Cerebellar nuclear complex (tissue), 1 donor: ENCODE data around the gene RELA.
"Not testable (repeated sequence)": the region's sequence is repeated elsewhere in the genome, so short reads cannot be mapped to it uniquely, and the experiment has no call there.

Source experiments
- DNase-seq, 2 experiments: peaks; one replicate each; lab custom pipeline; 2025; lab: John Stamatoyannopoulos, UW

The RELA gene

DNA sequence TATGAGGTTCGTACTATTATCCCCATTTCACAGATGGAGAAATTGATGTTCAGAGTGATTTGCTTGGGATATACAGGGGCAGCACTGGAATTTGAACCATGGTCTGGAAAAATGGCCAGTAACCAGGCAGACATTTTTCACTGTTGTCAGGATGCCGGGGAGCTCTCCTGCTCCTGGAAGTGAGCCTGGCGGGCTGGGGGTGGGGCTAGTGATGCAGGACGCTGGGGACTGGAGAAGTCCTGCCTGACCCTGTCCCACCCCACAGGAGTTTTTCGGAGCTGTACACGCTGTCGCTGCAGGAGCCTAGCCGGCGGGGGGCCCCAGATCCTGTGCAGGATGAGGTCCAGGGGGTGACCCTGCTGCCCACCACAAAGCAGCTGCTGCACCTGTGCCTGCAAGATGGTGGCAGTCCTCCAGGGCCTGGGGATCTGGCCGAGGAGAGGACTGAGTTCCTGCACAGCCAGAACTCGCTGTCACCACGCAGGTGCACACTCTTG lies 13.7 kb downstream of the RELA start:
- DNase-seq = no peak

DNA sequence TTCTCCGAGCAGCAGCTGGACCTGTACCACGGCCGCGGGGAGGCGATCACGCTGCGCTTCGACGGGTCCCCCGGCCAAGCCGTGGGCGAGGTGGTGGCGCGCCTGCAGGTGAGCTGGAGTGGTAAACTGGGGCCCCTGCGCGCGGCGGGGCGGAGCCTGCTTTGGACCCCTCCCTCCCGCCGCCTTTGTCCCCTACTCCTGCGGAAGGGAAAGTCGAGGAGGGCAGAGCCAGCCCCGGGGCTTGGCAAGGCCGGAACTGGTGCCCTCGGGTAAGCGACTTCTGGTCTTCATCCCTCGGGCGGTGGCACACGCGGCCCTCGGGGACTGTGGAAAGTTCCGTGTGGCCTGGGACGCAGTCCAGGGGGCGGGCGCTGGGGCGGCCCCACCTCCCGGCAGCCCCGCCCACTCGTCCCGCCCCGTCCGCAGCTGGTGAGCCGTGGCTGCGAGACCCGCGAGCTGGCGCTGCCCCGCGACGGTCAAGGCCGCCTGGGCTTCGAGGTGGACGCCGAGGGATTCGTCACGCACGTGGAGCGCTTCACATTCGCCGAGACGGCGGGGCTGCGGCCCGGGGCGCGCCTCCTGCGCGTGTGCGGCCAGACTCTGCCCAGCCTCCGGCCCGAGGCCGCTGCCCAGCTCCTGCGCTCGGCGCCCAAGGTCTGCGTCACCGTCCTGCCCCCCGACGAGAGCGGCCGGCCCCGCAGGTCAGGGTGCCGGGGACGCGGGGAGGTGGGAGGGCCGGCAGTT lies 15.6 kb downstream of the RELA start:
- no peak for DNase-seq

DNA sequence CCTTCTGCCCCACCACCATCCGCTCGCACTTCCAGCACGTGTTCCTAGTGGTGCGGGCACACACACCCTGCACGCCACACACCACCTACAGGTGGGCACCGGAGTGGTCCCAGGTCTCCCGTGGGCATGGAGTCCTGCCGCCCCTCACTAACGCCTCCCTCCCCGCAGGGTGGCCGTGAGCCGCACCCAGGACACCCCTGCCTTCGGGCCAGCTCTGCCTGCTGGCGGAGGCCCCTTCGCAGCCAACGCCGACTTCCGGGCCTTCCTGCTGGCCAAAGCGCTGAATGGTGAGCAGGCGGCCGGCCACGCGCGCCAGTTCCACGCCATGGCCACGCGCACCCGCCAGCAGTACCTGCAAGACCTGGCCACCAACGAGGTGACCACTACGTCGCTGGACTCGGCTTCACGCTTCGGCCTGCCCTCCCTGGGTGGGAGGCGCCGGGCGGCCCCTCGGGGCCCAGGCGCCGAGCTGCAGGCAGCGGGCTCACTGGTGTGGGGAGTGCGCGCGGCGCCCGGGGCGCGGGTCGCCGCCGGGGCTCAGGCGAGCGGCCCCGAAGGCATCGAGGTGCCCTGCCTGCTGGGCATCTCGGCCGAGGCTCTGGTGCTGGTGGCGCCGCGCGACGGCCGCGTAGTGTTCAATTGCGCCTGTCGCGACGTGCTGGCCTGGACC lies 16.3 kb downstream of the RELA start:
- DNase-seq = no peak

DNA sequence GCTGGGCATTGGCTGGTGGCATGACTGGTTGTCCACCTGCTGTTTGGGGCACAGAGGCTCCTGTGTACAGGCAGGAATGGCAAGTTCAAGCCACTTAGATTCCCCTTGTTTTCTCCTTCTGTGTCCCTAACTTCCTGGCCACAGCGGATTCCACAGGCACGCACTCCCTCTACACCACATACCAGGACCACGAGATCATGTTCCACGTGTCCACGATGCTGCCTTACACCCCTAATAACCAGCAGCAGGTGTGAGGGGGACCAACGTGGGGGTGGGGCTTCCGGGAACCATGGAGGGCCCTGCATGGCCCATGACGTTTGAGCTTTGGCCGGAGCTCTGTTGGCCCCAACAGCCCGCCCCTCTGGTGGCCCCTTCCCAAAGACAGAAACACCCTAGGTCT lies 17.0 kb downstream of the RELA start:
- DNase-seq = no peak

DNA sequence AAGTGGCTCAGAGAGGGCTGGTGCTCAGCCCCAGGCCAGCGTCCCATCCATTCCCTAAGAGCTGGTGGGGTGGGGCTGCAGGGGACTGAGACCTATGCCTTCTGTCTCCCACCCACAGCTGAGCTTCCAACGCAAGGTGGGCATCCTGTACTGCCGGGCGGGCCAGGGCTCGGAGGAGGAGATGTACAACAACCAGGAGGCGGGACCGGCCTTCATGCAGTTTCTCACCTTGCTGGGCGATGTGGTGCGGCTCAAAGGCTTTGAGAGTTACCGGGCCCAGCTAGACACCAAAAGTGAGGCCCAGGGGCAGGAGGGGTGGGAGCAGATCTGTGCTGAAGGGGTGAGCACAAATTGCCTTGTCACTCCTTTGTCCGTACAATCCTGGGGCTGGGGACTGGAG lies 17.9 kb downstream of the RELA start:
- DNase-seq = no peak

DNA sequence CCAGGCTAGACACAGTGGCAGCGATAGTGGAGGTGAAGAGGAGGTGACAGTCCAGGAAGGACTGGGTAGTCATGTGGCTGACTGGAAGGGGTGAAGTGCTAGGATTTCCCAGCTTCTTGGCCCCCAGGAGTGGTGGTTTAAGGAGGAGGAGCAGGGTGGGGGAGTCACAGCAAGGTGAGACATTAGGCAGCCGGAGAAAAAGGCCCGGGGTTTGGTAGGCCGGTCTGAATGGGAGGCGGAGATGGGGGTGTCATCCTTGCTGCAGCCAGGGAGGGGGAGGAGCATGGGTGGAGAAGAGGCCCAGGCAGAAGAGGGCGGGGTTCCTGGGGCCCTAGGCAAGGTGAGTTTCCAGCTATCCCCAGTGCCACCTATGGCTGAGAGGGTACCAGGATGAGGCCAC lies 18.7 kb downstream of the RELA start:
- no peak for DNase-seq

DNA sequence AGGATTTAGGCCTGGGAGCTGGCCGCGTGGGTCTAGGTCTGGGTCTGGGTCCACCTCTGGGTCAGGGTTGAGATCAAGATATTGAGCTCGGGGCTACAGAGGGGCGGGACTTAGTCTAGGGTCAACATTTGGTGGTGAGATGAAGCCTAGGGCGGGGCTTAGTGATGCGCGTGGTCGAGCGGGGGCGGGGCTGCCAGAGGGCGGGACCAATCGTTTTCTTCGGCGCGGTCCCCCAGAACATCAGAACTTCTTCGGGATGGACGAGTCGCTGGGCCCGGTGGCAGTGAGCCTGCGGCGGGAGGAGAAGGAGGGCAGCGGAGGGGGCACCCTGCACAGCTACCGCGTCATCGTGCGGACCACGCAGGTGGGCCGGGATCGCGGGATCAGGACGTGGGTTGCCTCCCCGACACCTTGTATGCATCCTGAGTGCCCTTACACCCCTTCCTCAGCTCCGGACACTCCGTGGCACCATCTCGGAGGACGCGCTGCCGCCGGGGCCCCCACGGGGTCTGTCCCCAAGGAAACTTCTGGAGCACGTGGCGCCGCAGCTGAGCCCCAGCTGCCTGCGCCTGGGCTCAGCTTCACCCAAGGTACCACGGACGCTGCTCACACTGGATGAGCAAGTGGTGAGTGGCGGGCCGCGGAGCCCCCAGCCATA lies 20.6 kb downstream of the RELA start:
- DNase-seq = no peak

DNA sequence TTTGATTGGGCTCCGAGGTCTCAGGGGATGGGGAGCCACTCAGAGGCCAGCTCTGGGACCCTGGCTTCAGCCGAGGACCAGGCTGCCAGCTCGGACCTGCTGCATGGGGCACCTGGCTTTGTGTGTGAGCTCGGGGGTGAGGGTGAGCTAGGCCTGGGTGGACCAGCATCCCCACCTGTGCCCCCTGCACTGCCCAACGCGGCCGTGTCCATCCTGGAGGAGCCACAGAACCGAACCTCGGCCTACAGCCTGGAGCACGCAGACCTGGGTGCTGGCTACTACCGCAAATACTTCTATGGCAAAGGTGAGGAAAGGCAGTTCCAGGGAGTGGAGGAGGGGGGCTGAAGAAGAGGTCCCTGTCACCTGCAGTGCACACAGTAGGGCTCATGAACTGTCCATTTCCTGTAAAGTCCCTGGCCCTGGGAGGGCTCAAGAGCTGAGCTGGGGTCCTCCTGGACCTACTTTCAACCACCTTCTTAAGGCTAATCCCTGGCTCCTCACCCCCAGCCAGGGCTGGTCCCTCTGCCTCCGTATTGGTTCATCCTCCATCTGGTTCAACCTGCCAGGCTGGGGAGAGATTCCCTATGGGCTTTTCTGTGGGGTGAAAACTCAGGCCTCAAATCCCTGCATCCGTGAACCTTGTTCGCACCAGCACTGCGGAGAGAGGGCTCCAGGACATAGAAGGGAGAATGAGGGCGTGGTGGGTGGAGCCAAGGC lies 21.3 kb downstream of the RELA start:
- no peak for DNase-seq

DNA sequence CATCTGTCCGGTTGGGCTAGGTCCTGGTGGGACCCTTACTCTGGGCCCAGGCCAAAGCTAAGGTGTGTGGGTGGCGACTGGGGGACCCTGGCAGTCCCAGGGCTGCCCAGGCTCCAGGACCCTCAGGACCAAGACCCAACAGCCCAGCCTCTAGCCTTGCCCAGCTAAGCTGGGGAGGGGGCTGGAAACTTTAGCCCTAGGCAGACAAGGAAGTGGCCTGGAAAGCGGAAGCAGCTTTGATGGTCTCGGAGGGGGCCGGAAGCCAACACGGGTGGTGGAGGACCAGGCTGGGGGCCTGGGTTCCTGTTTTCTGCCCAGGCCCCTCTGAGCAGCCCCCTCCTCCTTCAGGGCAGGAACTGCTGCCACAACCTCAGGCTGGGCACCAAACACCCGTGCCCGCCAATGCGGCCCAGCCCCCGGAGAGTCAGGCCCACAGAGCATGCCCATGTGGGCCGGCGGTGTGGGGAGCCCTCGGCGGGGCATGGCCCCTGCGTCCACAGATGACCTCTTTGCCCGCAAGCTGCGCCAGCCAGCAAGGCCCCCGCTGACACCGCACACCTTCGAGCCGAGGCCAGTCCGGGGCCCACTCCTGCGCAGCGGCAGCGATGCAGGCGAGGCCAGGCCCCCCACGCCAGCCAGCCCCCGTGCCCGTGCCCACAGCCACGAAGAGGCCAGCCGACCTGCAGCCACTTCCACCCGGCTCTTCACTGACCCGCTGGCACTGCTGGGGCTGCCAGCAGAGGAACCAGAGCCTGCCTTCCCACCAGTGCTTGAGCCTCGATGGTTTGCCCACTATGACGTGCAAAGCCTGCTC lies 22.0 kb downstream of the RELA start:
- no peak for DNase-seq

DNA sequence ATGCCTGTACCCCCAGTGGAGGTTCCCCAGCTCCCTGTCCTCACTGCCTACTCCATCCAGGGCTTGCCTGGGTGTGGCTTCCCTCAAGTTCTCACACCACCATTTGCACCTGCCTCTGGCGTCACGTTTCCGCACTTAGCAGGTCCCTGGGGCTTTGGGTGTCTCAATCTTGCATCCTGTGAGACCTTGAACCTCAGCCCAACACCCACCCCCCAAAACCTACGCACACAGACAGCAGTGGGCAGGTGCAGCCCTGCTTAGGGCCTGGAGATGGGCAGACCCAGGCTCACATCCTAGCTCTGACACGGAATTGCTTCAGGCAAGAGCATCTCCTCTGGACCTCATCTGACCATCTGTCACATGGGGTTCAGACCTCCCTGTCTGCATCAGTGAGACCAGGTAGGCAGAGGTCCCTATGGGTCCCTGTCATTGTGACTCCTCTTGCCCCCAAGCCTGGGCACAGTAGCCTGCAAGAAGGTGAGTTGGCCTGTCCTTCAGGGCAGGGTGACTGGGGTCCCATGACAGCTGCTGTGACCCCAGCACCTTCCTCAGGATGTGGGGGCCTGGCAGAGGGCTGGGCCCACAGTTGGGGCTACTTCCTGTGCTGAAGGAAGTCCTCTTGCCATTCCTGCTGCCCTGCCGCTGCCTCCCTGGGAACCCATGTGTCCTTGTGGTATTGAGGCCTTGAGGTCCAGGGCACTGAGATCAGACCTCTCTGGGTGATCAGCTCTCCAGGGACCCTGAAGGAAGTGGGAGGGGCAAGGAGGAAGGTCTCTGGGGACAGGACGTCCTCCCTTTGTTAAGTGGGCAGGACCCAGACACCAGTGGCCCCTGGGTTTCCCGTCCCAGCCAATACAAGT lies 22.9 kb downstream of the RELA start:
- DNase-seq = no peak

DNA sequence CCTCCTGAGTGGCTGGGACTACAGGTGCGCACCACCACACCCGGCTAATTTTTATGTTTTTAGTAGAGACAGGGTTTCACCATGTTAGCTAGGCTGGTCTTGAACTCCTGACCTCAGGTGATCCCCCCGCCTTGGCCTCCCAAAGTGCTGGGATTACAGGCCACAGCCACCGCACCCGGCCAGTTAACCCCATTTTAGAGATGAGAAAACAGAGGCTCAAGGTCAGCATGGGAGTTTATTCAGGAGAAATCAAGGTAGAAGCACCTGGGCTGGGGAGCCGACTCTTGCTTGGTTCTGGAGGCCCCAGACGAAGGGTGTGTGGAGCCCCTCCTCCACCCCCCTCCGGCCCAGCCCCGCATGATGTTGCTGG lies 23.5 kb downstream of the RELA start:
- not testable (repeated sequence) for DNase-seq

DNA sequence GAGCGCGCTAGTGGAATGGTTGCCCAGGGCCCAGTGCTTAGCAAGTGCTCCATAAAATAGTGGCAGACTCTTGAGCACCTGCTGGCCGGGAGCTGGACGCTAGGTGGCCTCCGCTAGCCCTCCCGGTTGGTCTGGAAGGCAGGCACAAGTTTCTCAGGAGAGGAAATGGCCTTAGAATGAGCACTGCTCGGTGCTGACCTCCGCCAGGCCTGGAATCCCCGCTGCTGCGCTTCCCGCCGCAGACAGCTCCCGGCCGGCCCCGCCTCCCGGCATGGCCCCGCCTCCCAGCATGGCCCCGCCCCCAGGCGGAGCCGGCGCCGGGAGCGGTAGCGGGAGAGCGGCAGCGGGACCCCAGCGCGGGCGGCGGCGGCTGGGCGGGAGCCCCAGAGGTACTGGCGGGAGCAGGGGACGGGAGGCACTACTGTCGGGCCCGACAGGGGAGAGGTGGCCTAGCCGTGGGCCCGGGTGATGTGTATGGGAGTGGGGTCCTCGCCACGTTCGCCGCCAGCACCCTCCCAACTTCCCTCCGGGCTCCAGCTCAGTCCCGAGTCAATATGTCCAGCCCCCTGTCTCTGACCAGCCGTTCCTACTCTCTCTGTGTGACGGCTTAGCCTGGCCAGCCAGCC lies 24.8 kb downstream of the RELA start, which contains the start of gene SIPA1:
SIPA1 (plus strand) TSS at position 308 of the 626 bp plus-strand sequence. CDS start 2,821 bp downstream, outside the sequence.
- no peak for DNase-seq

DNA sequence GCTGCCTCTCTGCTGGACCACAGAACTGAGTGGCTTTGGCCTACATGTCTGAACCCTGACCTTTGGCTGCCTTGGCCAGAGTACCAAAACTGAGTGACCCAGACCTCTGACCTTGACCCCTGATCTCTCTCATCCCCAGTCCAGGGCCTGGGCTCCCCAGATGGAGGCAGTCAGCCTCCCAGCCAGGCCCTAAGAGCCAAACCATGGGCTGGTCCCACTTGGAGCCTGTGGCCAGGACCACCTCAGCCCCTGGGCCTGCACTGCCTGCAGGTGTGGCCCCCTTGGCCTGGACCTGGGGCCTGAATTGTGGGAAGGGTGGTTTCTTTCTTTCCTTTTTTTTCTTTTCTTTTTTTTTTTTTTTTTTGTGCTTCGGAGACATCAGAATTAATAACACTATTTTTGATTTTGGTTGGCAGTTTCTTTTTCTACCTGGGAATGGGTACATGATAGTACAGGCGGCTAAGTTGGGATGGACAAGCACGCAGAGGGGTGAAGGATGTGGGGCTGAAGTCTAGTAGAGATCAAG lies 25.6 kb downstream of the RELA start:
- no peak for DNase-seq

DNA sequence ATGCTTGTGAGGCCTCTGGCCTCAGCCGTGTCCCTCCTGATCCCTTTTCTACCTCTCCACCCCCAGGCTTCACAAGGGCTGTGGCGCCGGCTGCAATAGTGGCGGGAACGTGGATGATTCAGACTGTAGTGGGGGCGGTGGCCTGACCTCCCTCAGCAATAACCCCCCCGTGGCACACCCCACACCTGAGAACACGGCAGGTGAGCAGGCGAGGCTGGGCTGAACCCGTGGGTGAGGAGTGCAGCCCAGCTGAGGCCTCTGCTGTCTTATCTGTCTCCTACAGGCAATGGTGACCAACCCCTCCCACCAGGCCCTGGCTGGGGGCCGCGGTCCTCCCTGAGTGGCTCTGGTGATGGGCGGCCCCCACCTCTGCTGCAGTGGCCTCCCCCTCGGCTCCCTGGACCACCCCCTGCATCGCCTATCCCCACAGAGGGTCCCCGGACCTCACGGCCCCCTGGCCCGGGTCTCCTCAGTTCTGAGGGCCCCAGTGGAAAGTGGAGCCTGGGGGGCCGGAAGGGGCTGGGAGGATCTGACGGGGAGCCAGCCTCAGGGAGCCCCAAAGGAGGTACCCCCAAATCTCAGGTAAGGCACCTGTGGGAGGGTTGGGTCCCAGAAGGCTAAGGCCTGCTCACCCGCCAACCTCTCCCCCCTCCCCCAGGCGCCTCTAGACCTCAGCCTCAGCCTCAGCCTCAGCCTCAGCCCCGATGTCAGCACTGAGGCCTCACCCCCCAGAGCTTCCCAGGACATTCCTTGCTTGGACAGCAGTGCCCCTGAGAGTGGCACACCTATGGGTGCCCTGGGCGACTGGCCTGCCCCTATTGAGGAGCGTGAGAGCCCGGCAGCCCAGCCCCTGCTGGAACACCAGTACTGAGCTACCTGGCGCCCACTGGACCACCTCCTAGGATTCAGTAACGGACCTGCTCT lies 26.3 kb downstream of the RELA start:
- no peak for DNase-seq

DNA sequence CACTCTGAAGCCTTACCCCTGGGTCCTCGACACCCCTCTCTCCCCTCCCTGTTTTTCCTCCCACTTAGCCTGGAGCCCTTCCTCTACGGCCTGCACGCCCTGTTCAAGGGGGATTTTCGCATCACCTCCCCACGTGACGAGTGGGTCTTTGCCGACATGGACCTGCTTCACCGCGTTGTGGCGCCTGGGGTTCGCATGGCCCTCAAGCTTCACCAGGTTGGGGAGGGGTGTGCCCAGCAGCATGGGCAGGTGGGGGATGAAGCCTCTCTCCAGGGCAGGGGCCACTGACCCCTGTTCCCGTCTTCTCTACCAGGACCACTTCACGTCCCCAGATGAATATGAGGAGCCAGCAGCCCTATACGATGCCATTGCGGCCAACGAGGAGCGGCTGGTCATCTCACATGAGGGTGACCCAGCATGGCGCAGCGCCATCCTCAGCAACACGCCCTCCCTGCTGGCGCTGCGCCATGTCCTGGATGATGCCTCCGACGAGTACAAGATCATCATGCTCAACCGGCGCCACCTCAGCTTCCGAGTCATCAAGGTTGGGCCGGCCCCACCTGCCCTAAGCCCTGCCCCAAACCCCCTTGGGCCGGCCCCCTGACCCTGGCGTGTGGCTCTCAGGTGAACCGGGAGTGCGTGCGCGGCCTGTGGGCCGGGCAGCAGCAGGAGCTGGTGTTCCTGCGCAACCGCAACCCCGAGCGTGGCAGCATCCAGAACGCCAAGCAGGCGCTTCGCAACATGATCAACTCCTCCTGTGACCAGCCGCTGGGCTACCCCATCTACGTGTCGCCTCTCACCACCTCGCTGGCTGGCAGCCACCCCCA lies 27.6 kb downstream of the RELA start:
- DNase-seq = no peak

DNA sequence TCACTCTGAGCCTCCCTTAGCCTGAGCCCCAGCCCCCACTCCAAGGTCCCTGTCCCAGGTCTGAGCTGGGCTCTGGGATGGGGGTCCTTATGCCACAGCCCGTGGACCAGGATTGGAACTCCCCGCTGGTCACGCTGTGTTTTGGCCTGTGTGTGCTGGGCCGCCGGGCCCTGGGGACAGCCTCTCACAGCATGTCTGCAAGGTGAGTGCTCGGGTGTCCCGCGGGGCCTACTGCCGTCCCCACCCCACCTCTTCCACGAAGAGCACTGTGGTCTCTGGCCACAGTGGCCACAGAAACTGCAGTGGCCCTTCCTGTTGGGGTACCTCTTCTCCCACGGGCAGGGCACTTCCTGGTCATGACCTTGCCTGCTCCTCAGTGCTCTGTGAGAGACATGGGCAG lies 28.3 kb downstream of the RELA start:
- DNase-seq = no peak

DNA sequence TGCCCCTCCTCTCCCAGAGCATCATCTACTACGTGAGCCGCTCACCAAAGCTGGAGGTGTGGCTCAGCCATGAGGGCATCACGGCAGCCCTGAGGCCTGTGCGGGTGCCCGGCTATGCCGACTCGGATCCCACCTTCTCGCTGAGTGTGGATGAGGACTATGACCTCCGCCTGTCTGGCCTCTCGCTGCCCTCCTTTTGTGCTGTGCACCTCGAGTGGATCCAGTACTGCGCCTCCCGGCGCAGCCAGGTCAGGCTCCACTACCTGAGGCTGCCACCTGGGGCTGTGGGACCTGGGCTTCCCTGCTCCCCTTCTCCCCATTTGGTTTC lies 28.6 kb downstream of the RELA start:
- DNase-seq = no peak
